Pancreas (tissue), 10 donors: Measurements from ENCODE around the gene RASGRP3. TPM values are rescaled to one million over a fixed set of nuclear protein-coding genes. Genes with fewer than 3 reads are reported as not detected.
A peak's percentile ranks its signal among the peaks of the same experiment; 100 is the strongest.

Experiments used
- ATAC-seq, 4 donors: fragments of 200-7000 bp; cut with Tn5 transposase; one replicate each; pipeline versions ENCODE4 v1.8.0 to v1.9.1; 2020; ENCODE audit warnings: mild to moderate bottlenecking in 4 of 4, moderate library complexity in 4 of 4
- DNase-seq, 6 donors: peaks; one replicate each; pipeline ENCODE4 v3.0.0-alpha.2; 2020
- FAIRE-seq: peaks from 2 replicates; lab custom pipeline; 2012; peaks lifted over from hg19 to GRCh38; lab: Jason Lieb, UNC
- H3K27ac ChIP-seq, 4 donors: fragments of 200-600 bp; sonication (generic); 1 replicate in 3 of 4; 2 replicates in 1 of 4; pipeline versions ENCODE4 v1.5.0 to v1.8.0; 2020
- H3K27me3 ChIP-seq, 4 donors: fragments of 200-600 bp; one replicate each; pipeline ENCODE4 v1.8.0; 2021
- H3K36me3 ChIP-seq, 3 donors: fragments of 200-600 bp; sonication (generic) in 1 of 3; one replicate each; pipeline versions ENCODE4 v1.5.0 to v1.8.0; 2020 to 2021
- H3K4me1 ChIP-seq, 3 donors: fragments of 200-600 bp; one replicate each; pipeline ENCODE4 v1.8.0; 2021
- H3K4me3 ChIP-seq, 4 donors: fragments of 200-600 bp; sonication (generic) in 2 of 4; one replicate each; pipeline versions ENCODE4 v1.5.0 to v1.8.0; 2020 to 2021
- H3K9me3 ChIP-seq, 4 donors: fragments of 200-600 bp; one replicate each; pipeline ENCODE4 v1.8.0; 2021
- CTCF ChIP-seq, 4 donors: fragments of 200-600 bp; sonication (generic) in 3 of 4; IDR thresholded peaks; one replicate each; pipeline versions ENCODE4 v1.5.0 to v1.8.0; 2021; ENCODE audit warnings: antibody characterized with exemption in 4 of 4
- WGBS, 2 donors: extraction: QIAGEN DNeasy Blood & Tissue Kit; methylation state at CpG; one replicate each; pipeline ENCODE4 v1.1.7; 2013; 5-methylcytosine and 5-hydroxymethylcytosine counted together
- intact Hi-C, 3 donors: fragments of 100-400 bp; cut with DNase I; formaldehyde crosslinking; loops; one replicate each; pipeline versions ENCODE4 v1.11.1 to v1.14.2; 2022
- polyA plus RNA-seq, 2 donors: library from polyadenylated mRNA; stranded (reverse); fragments of 200-250 nt; gene quantifications; one replicate each; pipeline ENCODE4 v1.2.3, GENCODE V29; 2013
- total RNA-seq, 6 donors: library from RNA; stranded (reverse); fragmentation: NEBNext Ultra II Directional in 4 of 6; extraction: Animal tissue kit (Norgen Biotek cat#: 25700) in 4 of 6; gene quantifications; one replicate each; pipeline versions ENCODE4 v1.2.1 to v1.2.4, GENCODE V29; 2021 to 2023
- donor health status: healthy with polysubstance abuse.
- donor health status: DM: no; HTN: no; CAD: no; lungs with moderate emphysema.
- donor health status: DM: no; HTN: no; CAD: no.
- donor health status: control.
- donor health status: control.
- donor health status: Bipolar disorder and iron deficiency.
- donor health status: DM: yes; HTN: yes; CAD: no.
- donor health status: DM: no; HTN: no; CAD: no.
- donor health status: DM: no; HTN: no; CAD: no.
- donor health status: DM: yes; HTN: yes; CAD: no.

Gene RASGRP3
- total and polyA plus RNA-seq, 8 donors = 0.92 to 14.9 (median 3.0) TPM

- 36 to 52% methylated on average over 3 of the region's 3 CpGs for WGBS, 2 donors
- Histone ChIP-seq H3K4me3 (no peak overlapping the region), H3K9me3 (no peaks in the 10 kb centered on the region), H3K27ac (no peak overlapping the region), H3K36me3 (no peaks in the 10 kb centered on the region), H3K27me3 (no peaks in the 10 kb centered on the region), H3K4me1 (no peaks in the 10 kb centered on the region)
- FAIRE-seq (no peak), DNase-seq (no peak), ATAC-seq (no peak)
- intact Hi-C loops = no loop called here
- TF ChIP-seq CTCF (IDR thresholded peaks at IDR 0.05) = no peak
These were observed 73.8 kb downstream of the RASGRP3 start for GRCh38 chr2:33550206-33550605.

- Histone ChIP-seq H3K9me3 (no peaks in the 10 kb centered on the region), H3K4me3 (no peak overlapping the region), H3K27me3 (no peaks in the 10 kb centered on the region), H3K27ac (no peak overlapping the region), H3K4me1 (no peaks in the 10 kb centered on the region), H3K36me3 (no peaks in the 10 kb centered on the region)
- WGBS, 2 donors = 66 to 79% methylated on average over 1 of the region's 1 CpG
- DNase-seq (no peak), FAIRE-seq (no peak), ATAC-seq (peak in 2 of 4 donors; percentile 32 to 57)
- intact Hi-C loops = no loop called here
- TF ChIP-seq CTCF (IDR thresholded peaks at IDR 0.05) = no peak
These were observed 76.5 kb downstream of the RASGRP3 start for GRCh38 chr2:33552758-33553461.

DNA sequence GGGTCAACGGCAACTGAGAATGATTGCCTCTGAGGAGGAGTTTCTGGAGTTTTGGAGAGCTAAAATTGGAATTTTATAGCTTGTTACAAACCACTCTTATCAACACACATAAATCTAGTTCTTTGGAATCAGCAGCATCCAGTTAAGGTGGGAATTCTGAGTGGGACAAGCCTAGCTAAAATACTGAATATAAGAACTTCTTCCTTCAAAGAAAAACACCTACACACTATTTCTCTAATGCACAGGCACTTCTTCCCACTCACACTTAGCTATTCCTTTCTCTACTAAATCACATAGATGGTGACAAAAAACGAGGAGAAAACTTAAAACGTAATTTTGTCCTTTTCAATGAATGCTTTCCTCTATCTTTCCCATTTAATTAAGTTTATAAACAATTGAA is 79.2 kb downstream of the RASGRP3 start:
- Histone ChIP-seq H3K27me3 (no peaks in the 10 kb centered on the region), H3K4me1 (no peaks in the 10 kb centered on the region), H3K9me3 (no peaks in the 10 kb centered on the region), H3K36me3 (no peaks in the 10 kb centered on the region), H3K27ac (no peak overlapping the region), H3K4me3 (no peak overlapping the region)
- FAIRE-seq (no peak), DNase-seq (no peak), ATAC-seq (no peak)
- intact Hi-C loops = no loop called here
- WGBS, 2 donors = 67 to 72% methylated on average over 3 of the region's 3 CpGs
- TF ChIP-seq CTCF (IDR thresholded peaks at IDR 0.05) = no peak

DNA sequence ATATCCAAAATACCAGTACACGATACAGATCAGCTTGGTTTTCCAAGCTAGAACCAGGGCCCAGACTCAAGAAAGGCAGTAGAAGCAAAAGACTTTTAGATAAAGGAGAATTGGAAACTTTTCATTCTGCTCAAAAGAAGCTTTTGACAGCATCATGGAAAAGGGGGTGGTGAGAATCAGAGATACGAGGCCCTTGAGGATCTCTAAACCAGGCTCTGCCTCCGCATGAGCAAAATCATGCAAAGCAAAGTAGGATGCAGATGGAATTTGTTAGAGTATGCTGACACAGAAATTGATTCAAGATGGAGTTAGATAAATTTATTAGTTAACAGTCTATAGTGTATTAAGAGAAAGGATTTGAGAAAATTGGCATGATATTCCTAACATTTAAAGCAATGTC is 82.9 kb downstream of the RASGRP3 start:
- no peak for ATAC-seq
- Histone ChIP-seq H3K27me3 (no peaks in the 10 kb centered on the region), H3K4me3 (no peak overlapping the region), H3K4me1 (no peaks in the 10 kb centered on the region), H3K36me3 (no peaks in the 10 kb centered on the region), H3K9me3 (no peaks in the 10 kb centered on the region), H3K27ac (no peak overlapping the region)
- FAIRE-seq = no peak
- 94% methylated on average over 3 of the region's 3 CpGs for WGBS, 2 donors
- no peak for TF ChIP-seq CTCF (IDR thresholded peaks at IDR 0.05)
- intact Hi-C loops = no loop called here
- DNase-seq = no peak

DNA sequence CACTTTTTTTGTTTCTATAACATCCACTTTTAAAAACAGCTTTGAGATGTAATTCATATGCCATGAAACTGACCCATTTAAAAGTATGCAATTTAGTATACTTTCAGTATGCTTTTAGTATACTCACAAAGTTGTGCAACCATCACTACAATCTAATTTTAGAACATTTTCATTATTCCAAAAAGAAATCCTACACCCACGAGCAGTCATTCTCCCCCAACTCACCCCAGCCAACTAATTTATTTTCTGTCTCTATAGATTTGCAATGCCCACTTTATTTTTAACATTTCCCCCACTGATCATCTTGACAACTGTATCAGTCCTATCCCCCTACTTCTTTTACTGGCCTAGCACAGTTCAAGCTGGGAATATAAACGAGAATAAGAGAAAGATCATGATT is 83.6 kb downstream of the RASGRP3 start:
- 66 to 70% methylated on average over 2 of the region's 2 CpGs for WGBS, 2 donors
- H3K9me3 ChIP-seq = no peaks in the 10 kb centered on the region
- ATAC-seq (no peak), FAIRE-seq (no peak), DNase-seq (no peak)
- H3K36me3 ChIP-seq = no peaks in the 10 kb centered on the region
- H3K4me3 ChIP-seq = no peak overlapping the region
- no peak overlapping the region for H3K27ac ChIP-seq
- TF ChIP-seq CTCF (IDR thresholded peaks at IDR 0.05) = no peak
- no peaks in the 10 kb centered on the region for H3K27me3 ChIP-seq
- intact Hi-C loops = no loop called here
- no peaks in the 10 kb centered on the region for H3K4me1 ChIP-seq
